Thoracic aorta (tissue), 2 donors: ENCODE results near the gene BCL3. TPM values are rescaled to one million over a fixed set of nuclear protein-coding genes. Genes with fewer than 3 reads are reported as not detected.

Experiments used
- ATAC-seq: fragments of 150-250 bp; one replicate; pipeline ENCODE4 v1.8.0; 2017; ENCODE audit warnings: low read depth; ENCODE audit not compliant: insufficient number of reproducible peaks, low FRiP score
- DNase-seq: peaks from one replicate; pipeline ENCODE4 v3.0.0-alpha.2; 2020; ENCODE audit warnings: low spot score
- H3K27ac ChIP-seq, 2 donors: fragments of 200-600 bp; sonication (generic); 1 replicate in 1 of 2; 2 replicates in 1 of 2; pipeline ENCODE4 v1.5.1; 2016; ENCODE audit warnings: mild to moderate bottlenecking in 2 of 2, moderate library complexity in 2 of 2
- H3K27me3 ChIP-seq: fragments of 200-600 bp; sonication (generic); replicated peaks from 2 replicates; pipeline ENCODE4 v1.6.0; 2016; ENCODE audit warnings: mild to moderate bottlenecking; ENCODE audit not compliant: insufficient read depth
- H3K36me3 ChIP-seq: fragments of 200-600 bp; sonication (generic); one replicate; pipeline ENCODE4 v1.5.1; 2016
- H3K4me1 ChIP-seq, 2 donors: fragments of 200-600 bp; sonication (generic); 1 replicate in 1 of 2; 2 replicates in 1 of 2; pipeline versions ENCODE4 v1.5.1 to v1.6.0; 2016; ENCODE audit warnings: low read depth in 2 of 2, mild to moderate bottlenecking in 1 of 2; ENCODE audit not compliant: control insufficient read depth in 1 of 2
- H3K4me3 ChIP-seq: fragments of 200-600 bp; sonication (generic); 2 replicates; pipeline ENCODE4 v1.5.1; 2016; ENCODE audit warnings: mild to moderate bottlenecking
- H3K9me3 ChIP-seq: fragments of 200-600 bp; sonication (generic); 2 replicates; pipeline ENCODE4 v1.5.1; 2016
- CTCF ChIP-seq: fragments of 200-600 bp; sonication (generic); IDR thresholded peaks from one replicate; pipeline ENCODE4 v1.5.1; 2019; ENCODE audit warnings: antibody characterized with exemption
- total RNA-seq, 2 donors: library from RNA; depleted of rRNA; stranded (reverse); fragments of >200 nt; gene quantifications; one replicate each; pipeline versions ENCODE4 v1.1.0 to v1.2.3, GENCODE V29; 2016

The BCL3 gene
- total RNA-seq, 2 donors from 2014 or later, result 43.1 to 77.9 TPM

DNA sequence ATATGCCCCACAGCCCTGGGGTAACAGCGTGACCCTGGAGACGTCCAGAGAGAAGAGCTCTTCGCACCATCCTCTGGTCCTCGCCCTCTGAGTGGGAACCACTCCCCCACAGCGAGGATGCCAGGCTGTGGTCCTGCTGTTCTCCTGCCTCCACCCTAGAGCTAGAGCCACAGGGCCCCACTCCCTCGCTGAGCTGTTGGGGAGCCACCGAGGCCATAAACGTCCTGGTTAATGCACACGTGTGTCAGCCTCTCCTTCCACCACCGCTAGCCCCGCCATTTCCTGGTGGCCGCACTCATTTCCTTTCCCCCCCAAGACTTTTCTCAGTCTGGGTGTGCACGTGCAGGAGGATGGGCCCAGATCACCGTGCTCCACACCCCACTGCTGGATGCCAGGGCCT lies 38.0 kb upstream of the BCL3 start:
- no peaks in the 10 kb centered on the region for H3K27me3 ChIP-seq
- H3K36me3 ChIP-seq, result no peaks in the 10 kb centered on the region
- no peaks in the 10 kb centered on the region for H3K9me3 ChIP-seq
- H3K27ac ChIP-seq, result no peak overlapping the region
- no peak for TF ChIP-seq CTCF
- ATAC-seq (no peak), DNase-seq (no peak)
- H3K4me3 ChIP-seq, result no peak overlapping the region
- no peaks in the 10 kb centered on the region for H3K4me1 ChIP-seq

DNA sequence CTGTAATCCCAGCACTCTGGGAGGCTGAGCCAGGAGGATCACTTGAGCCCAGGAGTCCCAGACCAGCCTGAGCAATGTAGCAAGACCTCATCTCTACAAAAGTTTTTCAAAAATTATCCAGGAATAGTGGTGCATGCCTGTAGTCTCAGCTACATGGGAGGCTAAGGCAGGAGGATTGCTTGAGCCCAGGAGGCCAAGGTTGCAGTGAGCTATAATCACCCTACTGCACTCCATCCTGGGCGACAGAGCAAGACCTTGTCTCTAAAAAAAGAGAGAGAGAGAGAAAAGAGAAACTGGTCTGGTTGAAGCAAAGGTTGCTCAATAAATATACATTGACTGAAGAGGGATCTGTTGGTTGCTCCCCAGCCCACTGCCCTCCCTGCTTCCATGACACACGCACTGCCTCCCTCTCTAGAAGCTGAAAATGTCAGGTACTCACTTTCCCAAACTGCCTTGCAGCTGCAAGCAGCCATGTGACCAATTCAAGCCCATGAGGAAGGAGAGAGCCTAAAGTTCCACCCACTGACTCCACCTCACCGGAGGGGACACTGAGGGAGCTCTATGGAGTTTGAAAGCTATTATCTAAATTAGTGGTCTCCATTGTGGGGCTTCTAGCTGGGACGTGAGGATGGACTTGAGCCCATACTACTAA lies 35.5 kb upstream of the BCL3 start:
- ATAC-seq (no peak), DNase-seq (no peak)
- TF ChIP-seq CTCF, result no peak
- Histone ChIP-seq H3K36me3 (no peaks in the 10 kb centered on the region), H3K27me3 (no peaks in the 10 kb centered on the region), H3K9me3 (no peaks in the 10 kb centered on the region), H3K4me1 (peaks cover 4 to 5% of the 10 kb centered on the region in 2 donors), H3K27ac (no peak overlapping the region), H3K4me3 (no peak overlapping the region)

- Histone ChIP-seq H3K27me3 (no peaks in the 10 kb centered on the region), H3K4me1 (peaks cover 19 to 20% of the 10 kb centered on the region in 2 donors), H3K27ac (no peak overlapping the region), H3K4me3 (no peak overlapping the region), H3K36me3 (no peaks in the 10 kb centered on the region), H3K9me3 (no peaks in the 10 kb centered on the region)
- no peak for DNase-seq
- no peak for TF ChIP-seq CTCF
- no peak for ATAC-seq
These were observed 33.8 kb upstream of the BCL3 start for GRCh38 chr19:44714597-44715169.

- Histone ChIP-seq H3K9me3 (no peaks in the 10 kb centered on the region), H3K4me3 (no peak overlapping the region), H3K36me3 (no peaks in the 10 kb centered on the region), H3K27me3 (no peaks in the 10 kb centered on the region), H3K27ac (peak overlapping the region in 1 of 2 donors; percentile 93), H3K4me1 (peaks cover 27 to 36% of the 10 kb centered on the region in 2 donors)
- ATAC-seq (no peak), DNase-seq (no peak)
- TF ChIP-seq CTCF, result no peak
These were observed 30.9 kb upstream of the BCL3 start for GRCh38 chr19:44717603-44718002.

GRCh38 chr19:44718441-44719261 lies 29.9 kb upstream of the BCL3 start:
- no peak for TF ChIP-seq CTCF
- peak; percentile 51 for ATAC-seq
- no peaks in the 10 kb centered on the region for H3K27me3 ChIP-seq
- H3K9me3 ChIP-seq, result no peaks in the 10 kb centered on the region
- no peaks in the 10 kb centered on the region for H3K36me3 ChIP-seq
- peak; percentile 36 for DNase-seq
- H3K4me3 ChIP-seq, result peak overlapping the region; percentile 62
- peaks cover 30 to 36% of the 10 kb centered on the region in 2 donors for H3K4me1 ChIP-seq
- peak overlapping the region; percentile 76 to 93 for H3K27ac ChIP-seq
